KMS-11 (cell line): Measurements from ENCODE around the gene EEF1E1.

ENCODE experiments used
- H2AFZ ChIP-seq: fragments of 200-600 bp; sonication (generic); 2 replicates; pipeline ENCODE4 v1.6.1; 2016; ENCODE audit warnings: antibody characterized with exemption, mixed run types, low read depth
- H3K27ac ChIP-seq: fragments of 200-600 bp; sonication (generic); 2 replicates; pipeline ENCODE4 v1.6.1; 2016; ENCODE audit warnings: mild to moderate bottlenecking, mixed run types
- H3K27me3 ChIP-seq: fragments of 200-600 bp; sonication (generic); 2 replicates; pipeline ENCODE4 v1.6.1; 2017; ENCODE audit warnings: mild to moderate bottlenecking, low read depth, mixed run types, moderate library complexity; ENCODE audit not compliant: insufficient read depth
- H3K36me3 ChIP-seq: fragments of 200-600 bp; sonication (generic); 2 replicates; pipeline ENCODE4 v1.6.1; 2017; ENCODE audit warnings: mild to moderate bottlenecking, mixed run types; ENCODE audit not compliant: insufficient read depth
- H3K4me1 ChIP-seq: fragments of 200-600 bp; sonication (generic); 2 replicates; pipeline ENCODE4 v1.6.1; 2016; ENCODE audit warnings: mild to moderate bottlenecking, low read depth, mixed run types; ENCODE audit not compliant: poor library complexity, severe bottlenecking
- H3K4me2 ChIP-seq: fragments of 200-600 bp; sonication (generic); 2 replicates; pipeline ENCODE4 v1.7.0; 2016; ENCODE audit warnings: mild to moderate bottlenecking, mixed run types
- H3K4me3 ChIP-seq: fragments of 200-600 bp; sonication (generic); IDR thresholded peaks from 2 replicates; pipeline ENCODE4 v1.6.1; 2017; ENCODE audit warnings: low read depth, low read length, mixed read lengths; ENCODE audit not compliant: insufficient read depth
- H3K79me2 ChIP-seq: fragments of 200-600 bp; sonication (generic); 2 replicates; pipeline ENCODE4 v1.6.1; 2016; ENCODE audit warnings: low read depth, mixed run types; ENCODE audit not compliant: insufficient read depth
- H3K9ac ChIP-seq: fragments of 200-600 bp; sonication (generic); 2 replicates; pipeline ENCODE4 v1.6.1; 2016; ENCODE audit warnings: mild to moderate bottlenecking, mixed run types
- H4K20me1 ChIP-seq: fragments of 200-600 bp; sonication (generic); 2 replicates; pipeline ENCODE4 v1.6.1; 2016; ENCODE audit warnings: mild to moderate bottlenecking, mixed run types; ENCODE audit not compliant: insufficient read depth
- CTCF ChIP-seq: fragments of 200-600 bp; sonication (generic); conservative IDR thresholded peaks from 2 replicates; pipeline ENCODE4 v1.6.1; 2017; ENCODE audit warnings: low read depth, mild to moderate bottlenecking, antibody characterized with exemption, low read length, moderate library complexity, mixed read lengths

The EEF1E1 gene

DNA sequence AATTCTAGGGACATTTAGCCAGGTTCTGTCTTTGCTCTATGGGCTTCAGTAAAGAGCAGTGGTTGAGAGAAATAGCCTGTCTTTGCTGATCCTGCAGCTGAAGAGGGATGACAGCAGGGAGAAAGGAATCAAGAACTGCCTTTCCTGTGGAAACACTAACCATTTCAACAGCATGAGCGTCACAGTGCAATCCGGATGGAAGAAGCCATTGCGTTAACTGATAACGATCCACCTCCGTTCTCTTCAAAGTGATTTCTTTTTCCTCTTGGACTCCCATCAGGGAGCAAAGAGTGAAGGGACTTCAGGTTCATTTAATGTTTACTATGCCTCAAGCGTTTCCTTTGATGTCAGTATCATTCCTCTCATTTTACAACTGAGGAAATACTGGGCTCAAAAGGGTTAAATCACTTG lies 35.2 kb upstream of the EEF1E1 start:
- H3K36me3 ChIP-seq = no peaks in the 10 kb centered on the region
- no peak overlapping the region for H2AFZ ChIP-seq
- H4K20me1 ChIP-seq = no peaks in the 10 kb centered on the region
- H3K9ac ChIP-seq = no peak overlapping the region
- no peaks in the 10 kb centered on the region for H3K79me2 ChIP-seq
- no peaks in the 10 kb centered on the region for H3K27me3 ChIP-seq
- H3K27ac ChIP-seq = no peak overlapping the region
- H3K4me1 ChIP-seq = no peaks in the 10 kb centered on the region
- TF ChIP-seq CTCF = no peak
- H3K4me3 ChIP-seq = no peak overlapping the region
- H3K4me2 ChIP-seq = no peak overlapping the region

DNA sequence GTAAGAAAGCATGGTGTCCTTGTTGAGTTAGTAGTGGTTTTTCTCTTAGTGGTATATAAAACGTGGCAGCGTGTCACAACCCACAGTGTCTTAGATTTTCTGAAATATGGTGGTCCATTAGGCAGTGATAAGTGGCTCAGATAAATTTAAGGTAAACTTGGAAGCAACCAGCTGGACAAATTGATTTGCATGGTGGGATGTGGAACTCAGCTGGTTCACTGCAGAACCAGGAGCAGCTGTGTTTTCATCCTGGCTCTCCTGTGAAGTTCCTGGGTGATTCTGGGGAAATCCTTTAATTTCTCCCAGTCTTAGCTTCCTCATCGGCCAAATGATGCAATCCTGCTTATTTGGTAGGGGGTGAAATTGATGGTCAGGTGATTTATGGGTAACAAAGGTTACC lies 32.9 kb upstream of the EEF1E1 start:
- no peak for TF ChIP-seq CTCF
- H3K4me3 ChIP-seq = no peak overlapping the region

GRCh38 chr6:8132130-8132529 lies 29.8 kb upstream of the EEF1E1 start:
- H3K4me1 ChIP-seq = no peaks in the 10 kb centered on the region

More for the DNA sequence above, 32.9 kb upstream of the EEF1E1 start:
- H3K36me3 ChIP-seq = no peaks in the 10 kb centered on the region
- H3K9ac ChIP-seq = no peak overlapping the region
- no peak overlapping the region for H2AFZ ChIP-seq
- no peaks in the 10 kb centered on the region for H3K4me1 ChIP-seq
- no peaks in the 10 kb centered on the region for H3K27me3 ChIP-seq
- H3K79me2 ChIP-seq = no peaks in the 10 kb centered on the region
- H3K27ac ChIP-seq = no peak overlapping the region
- no peak overlapping the region for H3K4me2 ChIP-seq
- no peaks in the 10 kb centered on the region for H4K20me1 ChIP-seq

DNA sequence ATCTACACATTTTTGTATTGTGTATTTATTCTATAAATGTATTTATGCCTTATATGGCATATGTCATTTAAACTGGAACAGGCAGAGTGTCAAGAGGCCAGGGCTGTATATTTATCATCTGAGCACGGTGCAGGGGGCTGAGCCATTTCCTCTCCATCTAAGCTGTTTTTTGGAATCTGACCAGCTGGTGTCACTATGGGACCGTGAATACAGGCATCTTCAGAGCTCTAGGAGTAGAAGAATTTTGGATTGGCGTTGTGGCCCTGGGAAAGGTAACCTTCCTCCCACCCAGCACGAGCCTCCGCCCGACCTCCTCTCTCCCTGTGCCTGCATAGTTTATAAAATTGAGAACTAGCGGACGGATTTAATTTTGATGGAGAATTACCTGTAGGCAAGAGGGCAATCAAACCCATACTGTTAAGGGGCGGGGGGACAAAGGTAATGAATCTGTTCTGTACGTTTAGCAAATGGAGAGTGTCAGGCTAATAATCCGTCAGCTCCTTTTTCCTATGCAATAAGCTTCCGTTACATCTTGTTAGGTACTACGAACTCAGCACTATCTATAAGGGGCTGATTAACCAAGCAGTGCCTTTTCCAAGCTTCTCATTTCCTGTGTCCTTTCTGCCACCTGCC lies 29.0 kb upstream of the EEF1E1 start:
- Histone ChIP-seq H3K79me2 (no peaks in the 10 kb centered on the region), H3K36me3 (no peaks in the 10 kb centered on the region), H3K4me2 (no peak overlapping the region), H4K20me1 (no peaks in the 10 kb centered on the region), H3K9ac (no peak overlapping the region), H3K4me1 (no peaks in the 10 kb centered on the region), H2AFZ (peak overlapping the region; percentile 20; the same call in 1 of the 2 replicates), H3K27me3 (no peaks in the 10 kb centered on the region), H3K4me3 (no peak overlapping the region), H3K27ac (no peak overlapping the region)
- TF ChIP-seq CTCF = peak; percentile 78

More at GRCh38 chr6:8132130-8132529, 29.8 kb upstream of the EEF1E1 start:
- H2AFZ ChIP-seq = peak overlapping the region; percentile 20; the same call in 1 of the 2 replicates
- H3K27ac ChIP-seq = no peak overlapping the region
- H4K20me1 ChIP-seq = no peaks in the 10 kb centered on the region
- no peak overlapping the region for H3K9ac ChIP-seq
- no peaks in the 10 kb centered on the region for H3K27me3 ChIP-seq
- no peak overlapping the region for H3K4me2 ChIP-seq
- H3K36me3 ChIP-seq = no peaks in the 10 kb centered on the region
- H3K79me2 ChIP-seq = no peaks in the 10 kb centered on the region
- no peak for TF ChIP-seq CTCF
- no peak overlapping the region for H3K4me3 ChIP-seq
